ENCODE data around the gene ZNF582.

Gene ZNF582

DNA sequence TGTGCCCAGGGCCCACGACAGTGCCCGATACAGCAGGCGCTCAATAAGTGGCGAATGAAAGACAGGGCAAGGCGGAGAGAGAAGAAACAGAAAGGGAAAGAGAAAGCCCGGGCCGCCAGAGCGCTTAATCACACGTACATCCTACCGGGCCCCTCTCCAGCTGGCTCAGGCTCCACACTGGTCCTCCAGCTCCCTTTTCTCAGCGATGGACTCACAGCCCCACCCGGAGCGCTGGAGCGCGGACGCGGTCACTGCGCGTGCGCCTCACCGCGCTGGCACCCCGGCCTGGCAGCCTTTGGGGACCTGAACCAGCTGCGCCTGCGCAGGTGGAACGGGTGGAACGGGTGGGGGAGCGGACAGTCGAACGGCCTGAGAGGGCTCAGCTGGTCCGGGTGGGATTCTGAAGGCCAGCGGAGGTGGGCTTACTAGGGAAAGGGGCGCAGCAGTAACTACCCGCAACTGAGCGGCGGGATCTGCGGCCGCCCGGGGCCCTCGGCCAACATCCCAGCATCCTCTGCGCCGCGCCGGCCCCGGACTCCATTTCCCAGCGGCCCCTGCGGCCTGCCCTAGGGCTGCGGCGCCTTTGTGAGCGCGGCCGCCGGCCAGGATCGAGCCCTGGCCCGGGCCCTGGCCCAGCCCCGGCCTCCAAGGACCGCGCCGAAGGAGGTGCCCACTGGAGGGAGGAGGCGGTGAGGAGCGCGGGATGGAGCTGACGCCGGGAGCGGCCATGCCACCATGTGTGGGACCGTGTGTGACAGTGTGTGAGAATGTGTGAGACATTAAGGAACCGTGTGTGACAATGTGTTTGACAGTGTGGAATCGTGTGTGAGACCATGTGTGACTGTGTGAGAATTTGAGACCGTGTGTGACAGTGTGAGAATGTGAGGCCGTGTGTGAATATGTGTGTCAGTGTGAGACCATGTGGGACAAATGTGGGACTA lies 10.7 kb upstream of the ZNF582 start, which contains the start of gene ZNF583:
Gene ZNF583 (plus strand): TSS at position 569 of the 941 bp plus-strand sequence. CDS start 2,783 bp downstream, outside the sequence.
- peak; percentile 88 for DNase-seq (ENCODE audit: extremely low read depth, low read depth)
- no peak for TF ChIP-seq CTCF (IDR thresholded peaks at IDR 0.05; ENCODE audit: low read depth, low read length, missing control alignments)
- peak within 1 kb of the TSS; percentile 64 for H3K4me3 ChIP-seq (replicated peaks; ENCODE audit: low read depth, low read length)

GRCh38 chr19:56403261-56403660 lies 9.9 kb upstream of the ZNF582 start:
- TF ChIP-seq CTCF (IDR thresholded peaks at IDR 0.05; ENCODE audit: low read depth, low read length, missing control alignments): no peak
- DNase-seq (ENCODE audit: extremely low read depth, low read depth): no peak
- H3K4me3 ChIP-seq (replicated peaks; ENCODE audit: low read depth, low read length): peak overlapping the region; percentile 64

DNA sequence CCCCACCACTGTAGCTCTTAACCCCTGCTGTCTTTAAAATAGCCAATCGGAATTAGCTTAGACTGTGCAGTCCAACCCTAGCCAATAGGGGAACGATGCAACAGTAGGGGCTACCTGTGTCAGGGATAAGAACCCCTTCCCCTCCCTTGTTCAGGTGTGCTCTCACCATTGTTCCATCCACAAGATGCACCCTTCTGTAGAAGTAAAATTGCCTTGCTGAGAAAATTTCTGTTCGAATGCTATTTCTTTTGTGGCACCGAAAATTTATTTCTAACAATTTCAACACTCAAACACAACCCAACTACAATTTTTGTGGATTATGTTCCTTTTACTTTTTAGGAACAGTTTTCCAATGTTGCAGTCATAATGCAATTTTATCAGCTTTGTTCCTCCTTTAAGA lies 7.2 kb upstream of the ZNF582 start:
- no peak overlapping the region for H3K4me3 ChIP-seq (replicated peaks; ENCODE audit: low read depth, low read length)
- TF ChIP-seq CTCF (IDR thresholded peaks at IDR 0.05; ENCODE audit: low read depth, low read length, missing control alignments): no peak
- no peak for DNase-seq (ENCODE audit: extremely low read depth, low read depth)

DNA sequence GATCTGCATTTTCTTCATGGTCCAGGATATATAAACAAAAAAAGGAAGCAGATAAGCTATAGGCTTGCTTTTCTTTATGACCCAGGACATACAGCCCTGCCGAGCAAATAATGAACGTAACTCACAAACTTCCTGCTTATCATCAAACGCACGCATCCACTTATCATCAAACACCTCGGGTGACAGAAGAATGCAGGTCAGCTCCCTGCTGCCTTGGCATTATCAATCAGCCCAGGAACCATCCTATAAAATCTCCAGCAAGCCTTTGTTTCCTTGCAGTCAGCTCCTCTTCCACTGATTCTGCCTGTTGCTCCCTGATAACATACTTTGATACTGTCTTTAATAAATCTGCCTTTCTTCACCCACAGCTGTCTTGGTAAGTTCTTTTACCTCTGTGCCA lies 5.5 kb upstream of the ZNF582 start:
- no peak overlapping the region for H3K4me3 ChIP-seq (replicated peaks; ENCODE audit: low read depth, low read length)
- no peak for DNase-seq (ENCODE audit: extremely low read depth, low read depth)
- no peak for TF ChIP-seq CTCF (IDR thresholded peaks at IDR 0.05; ENCODE audit: low read depth, low read length, missing control alignments)

- no peak for TF ChIP-seq CTCF (IDR thresholded peaks at IDR 0.05; ENCODE audit: low read depth, low read length, missing control alignments)
- H3K4me3 ChIP-seq (replicated peaks; ENCODE audit: low read depth, low read length): no peak overlapping the region
- no peak for DNase-seq (ENCODE audit: extremely low read depth, low read depth)
Measured at GRCh38 chr19:56383826-56384605, 9.3 kb downstream of the ZNF582 start.

GRCh38 chr19:56377105-56377924 lies 16.0 kb downstream of the ZNF582 start:
- TF ChIP-seq CTCF (IDR thresholded peaks at IDR 0.05; ENCODE audit: low read depth, low read length, missing control alignments): no peak
- DNase-seq (ENCODE audit: extremely low read depth, low read depth): no peak
- no peak overlapping the region for H3K4me3 ChIP-seq (replicated peaks; ENCODE audit: low read depth, low read length)

All from HFF-Myc (cell line).